ENCODE data around the gene PI16. TPM values are rescaled to one million over a fixed set of nuclear protein-coding genes. Genes with fewer than 3 reads are reported as not detected.
"Not testable (repeated sequence)": the region's sequence is repeated elsewhere in the genome, so short reads cannot be mapped to it uniquely, and the experiment has no call there.

Gene PI16
- total RNA-seq, 2 experiments from 2014 or later = 0.30 TPM; not detected in 1

DNA sequence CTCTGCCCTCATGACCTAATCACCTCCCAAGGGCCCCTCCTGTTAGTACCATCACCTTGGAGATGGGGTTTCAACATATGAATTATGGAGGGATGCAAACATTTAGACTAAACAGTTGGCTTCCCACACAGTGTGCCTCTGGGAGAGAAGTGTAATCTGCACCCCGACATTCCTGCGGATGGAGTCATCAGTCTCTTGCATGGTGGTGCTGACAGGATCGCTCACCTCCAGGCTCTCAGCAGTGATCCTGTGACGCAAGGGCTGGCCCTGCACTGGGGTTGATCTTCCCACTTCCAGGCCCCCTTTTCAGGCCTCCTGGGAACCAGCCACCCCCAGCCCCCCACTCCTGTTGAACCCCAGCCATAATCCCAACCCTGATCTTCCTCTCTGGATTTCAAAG is 16.0 kb upstream of the PI16 start:
- Histone ChIP-seq H3K36me3 (ENCODE audit: insufficient read depth, low read length) (no peaks in the 10 kb centered on the region), H4K20me1 (ENCODE audit: insufficient read depth, low read length) (no peaks in the 10 kb centered on the region), H3K9me2 (ENCODE audit: insufficient read depth, low read length) (no peaks in the 10 kb centered on the region), H3K4me2 (ENCODE audit: low read length) (no peak overlapping the region), H3K4me3 (ENCODE audit: low read depth, low read length, poor library complexity, severe bottlenecking) (no peak overlapping the region), H3K4me1 (ENCODE audit: insufficient read depth, low read length, poor library complexity, severe bottlenecking) (no peaks in the 10 kb centered on the region), H3K79me2 (ENCODE audit: insufficient read depth, low read depth, low read length) (no peaks in the 10 kb centered on the region), H2AFZ (ENCODE audit: low read length) (no peak overlapping the region), H3K9me3 (ENCODE audit: low read length) (no peaks in the 10 kb centered on the region), H3K27ac (ENCODE audit: low read depth, low read length, poor library complexity, severe bottlenecking) (no peak overlapping the region)
- DNase-seq (ENCODE audit: low spot score) = no peak
- ChIA-PET CTCF (ENCODE audit: unreplicated experiment) (no interaction called here), POLR2A (no interaction called here)
- BruUV-seq (replicated peaks) = no TSS peak
- intact Hi-C loops (cut with micrococcal nuclease; ENCODE audit: unreplicated experiment) = no loop called here
- TF ChIP-seq, protein P1, sequence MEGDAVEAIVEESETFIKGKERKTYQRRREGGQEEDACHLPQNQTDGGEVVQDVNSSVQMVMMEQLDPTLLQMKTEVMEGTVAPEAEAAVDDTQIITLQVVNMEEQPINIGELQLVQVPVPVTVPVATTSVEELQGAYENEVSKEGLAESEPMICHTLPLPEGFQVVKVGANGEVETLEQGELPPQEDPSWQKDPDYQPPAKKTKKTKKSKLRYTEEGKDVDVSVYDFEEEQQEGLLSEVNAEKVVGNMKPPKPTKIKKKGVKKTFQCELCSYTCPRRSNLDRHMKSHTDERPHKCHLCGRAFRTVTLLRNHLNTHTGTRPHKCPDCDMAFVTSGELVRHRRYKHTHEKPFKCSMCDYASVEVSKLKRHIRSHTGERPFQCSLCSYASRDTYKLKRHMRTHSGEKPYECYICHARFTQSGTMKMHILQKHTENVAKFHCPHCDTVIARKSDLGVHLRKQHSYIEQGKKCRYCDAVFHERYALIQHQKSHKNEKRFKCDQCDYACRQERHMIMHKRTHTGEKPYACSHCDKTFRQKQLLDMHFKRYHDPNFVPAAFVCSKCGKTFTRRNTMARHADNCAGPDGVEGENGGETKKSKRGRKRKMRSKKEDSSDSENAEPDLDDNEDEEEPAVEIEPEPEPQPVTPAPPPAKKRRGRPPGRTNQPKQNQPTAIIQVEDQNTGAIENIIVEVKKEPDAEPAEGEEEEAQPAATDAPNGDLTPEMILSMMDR (conservative IDR thresholded peaks at IDR 0.05; ENCODE audit: low read length) = no peak
- no peak for TF ChIP-seq EZH2phosphoT487 (IDR thresholded peaks at IDR 0.05; ENCODE audit: borderline replicate concordance, low read depth, low read length)

GRCh38 chr6:36939005-36939404 is 15.5 kb upstream of the PI16 start:
- H3K4me1 ChIP-seq (ENCODE audit: insufficient read depth, low read length, poor library complexity, severe bottlenecking); H3K27ac ChIP-seq (ENCODE audit: low read depth, low read length, poor library complexity, severe bottlenecking); H3K4me2 ChIP-seq (ENCODE audit: low read length); POLR2A ChIA-PET; H3K36me3 ChIP-seq (ENCODE audit: insufficient read depth, low read length); BruUV-seq (replicated peaks); intact Hi-C loops (cut with micrococcal nuclease; ENCODE audit: unreplicated experiment); H3K9me2 ChIP-seq (ENCODE audit: insufficient read depth, low read length); H3K9me3 ChIP-seq (ENCODE audit: low read length); H2AFZ ChIP-seq (ENCODE audit: low read length); H4K20me1 ChIP-seq (ENCODE audit: insufficient read depth, low read length); H3K79me2 ChIP-seq (ENCODE audit: insufficient read depth, low read depth, low read length); DNase-seq (ENCODE audit: low spot score); CTCF ChIA-PET (ENCODE audit: unreplicated experiment); H3K4me3 ChIP-seq (ENCODE audit: low read depth, low read length, poor library complexity, severe bottlenecking): not testable (repeated sequence)

DNA sequence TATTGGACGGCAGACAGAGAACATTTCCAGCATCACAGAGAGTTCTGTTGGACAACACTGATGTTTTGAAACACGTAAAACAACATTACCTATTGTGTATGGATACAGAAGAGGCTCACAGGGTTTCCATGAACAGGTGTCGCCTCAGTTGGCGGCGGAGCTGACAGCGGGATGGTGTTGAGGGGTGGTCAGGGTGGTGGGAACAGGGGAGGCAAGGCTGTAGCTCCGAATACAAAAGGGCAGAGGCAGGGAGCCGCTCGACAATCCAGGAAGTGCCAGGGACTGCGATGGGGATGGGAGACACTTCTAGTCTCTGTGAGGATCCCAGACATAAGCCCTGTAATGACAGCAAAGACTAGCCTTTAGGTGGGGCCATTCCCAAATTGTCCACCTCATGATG is 14.5 kb upstream of the PI16 start:
- H2AFZ ChIP-seq (ENCODE audit: low read length) = no peak overlapping the region
- CTCF ChIA-PET (ENCODE audit: unreplicated experiment) = no interaction called here
- TF ChIP-seq, protein P1 (conservative IDR thresholded peaks at IDR 0.05; ENCODE audit: low read length) = no peak
- TF ChIP-seq EZH2phosphoT487 (IDR thresholded peaks at IDR 0.05; ENCODE audit: borderline replicate concordance, low read depth, low read length) = no peak

GRCh38 chr6:36941561-36941960 is 13.0 kb upstream of the PI16 start:
- H3K9me3 ChIP-seq (ENCODE audit: low read length); BruUV-seq (replicated peaks); CTCF ChIA-PET (ENCODE audit: unreplicated experiment); intact Hi-C loops (cut with micrococcal nuclease; ENCODE audit: unreplicated experiment); H3K4me3 ChIP-seq (ENCODE audit: low read depth, low read length, poor library complexity, severe bottlenecking); H3K27ac ChIP-seq (ENCODE audit: low read depth, low read length, poor library complexity, severe bottlenecking); H3K79me2 ChIP-seq (ENCODE audit: insufficient read depth, low read depth, low read length); H2AFZ ChIP-seq (ENCODE audit: low read length); H3K4me2 ChIP-seq (ENCODE audit: low read length); H3K36me3 ChIP-seq (ENCODE audit: insufficient read depth, low read length); DNase-seq (ENCODE audit: low spot score); H4K20me1 ChIP-seq (ENCODE audit: insufficient read depth, low read length); H3K9me2 ChIP-seq (ENCODE audit: insufficient read depth, low read length); H3K4me1 ChIP-seq (ENCODE audit: insufficient read depth, low read length, poor library complexity, severe bottlenecking); POLR2A ChIA-PET: not testable (repeated sequence)

More for the DNA sequence above, 14.5 kb upstream of the PI16 start:
- no peak overlapping the region for H3K4me2 ChIP-seq (ENCODE audit: low read length)
- no TSS peak for BruUV-seq (replicated peaks)
- H4K20me1 ChIP-seq (ENCODE audit: insufficient read depth, low read length) = no peaks in the 10 kb centered on the region
- H3K79me2 ChIP-seq (ENCODE audit: insufficient read depth, low read depth, low read length) = no peaks in the 10 kb centered on the region
- no peaks in the 10 kb centered on the region for H3K9me3 ChIP-seq (ENCODE audit: low read length)
- H3K4me3 ChIP-seq (ENCODE audit: low read depth, low read length, poor library complexity, severe bottlenecking) = no peak overlapping the region
- no peaks in the 10 kb centered on the region for H3K9me2 ChIP-seq (ENCODE audit: insufficient read depth, low read length)
- intact Hi-C loops (cut with micrococcal nuclease; ENCODE audit: unreplicated experiment) = no loop called here
- POLR2A ChIA-PET = no interaction called here
- DNase-seq (ENCODE audit: low spot score) = no peak
- no peaks in the 10 kb centered on the region for H3K36me3 ChIP-seq (ENCODE audit: insufficient read depth, low read length)
- H3K27ac ChIP-seq (ENCODE audit: low read depth, low read length, poor library complexity, severe bottlenecking) = no peak overlapping the region
- H3K4me1 ChIP-seq (ENCODE audit: insufficient read depth, low read length, poor library complexity, severe bottlenecking) = no peaks in the 10 kb centered on the region

GRCh38 chr6:36942329-36942728 is 12.2 kb upstream of the PI16 start:
- DNase-seq (ENCODE audit: low spot score); POLR2A ChIA-PET; CTCF ChIA-PET (ENCODE audit: unreplicated experiment); H3K4me2 ChIP-seq (ENCODE audit: low read length); H3K4me3 ChIP-seq (ENCODE audit: low read depth, low read length, poor library complexity, severe bottlenecking); H3K36me3 ChIP-seq (ENCODE audit: insufficient read depth, low read length); H4K20me1 ChIP-seq (ENCODE audit: insufficient read depth, low read length); H3K4me1 ChIP-seq (ENCODE audit: insufficient read depth, low read length, poor library complexity, severe bottlenecking); intact Hi-C loops (cut with micrococcal nuclease; ENCODE audit: unreplicated experiment); H3K9me3 ChIP-seq (ENCODE audit: low read length); H3K79me2 ChIP-seq (ENCODE audit: insufficient read depth, low read depth, low read length); H3K27ac ChIP-seq (ENCODE audit: low read depth, low read length, poor library complexity, severe bottlenecking); H2AFZ ChIP-seq (ENCODE audit: low read length); BruUV-seq (replicated peaks); H3K9me2 ChIP-seq (ENCODE audit: insufficient read depth, low read length): not testable (repeated sequence)

Measured in OCI-LY7 (cell line).